GM18508 (cell line): ENCODE data around the gene VPS33A.

Experiments
- ATAC-seq: cut with Tn5 transposase; IDR thresholded peaks from one replicate; pipeline ENCODE4 v1.9.1; 2021; ENCODE audit warnings: moderate number of reproducible peaks; ENCODE audit not compliant: insufficient read depth, unreplicated experiment

VPS33A gene

GRCh38 chr12:122185494-122186082 is 80.7 kb downstream of the VPS33A start:
- no peak for ATAC-seq

- no peak for ATAC-seq
These were observed 81.2 kb downstream of the VPS33A start for GRCh38 chr12:122185079-122185478.

GRCh38 chr12:122184517-122184916 is 81.8 kb downstream of the VPS33A start:
- ATAC-seq = no peak

- no peak for ATAC-seq
These were observed 82.7 kb downstream of the VPS33A start for GRCh38 chr12:122183588-122183940.

GRCh38 chr12:122182887-122183587 is 83.3 kb downstream of the VPS33A start, which contains the start of gene LRRC43:
Gene LRRC43, plus strand, starts transcription at chr12:122183123. Its CDS starts 22 bp downstream, at chr12:122183145.
- ATAC-seq = no peak
